GM23338 (cell line): Measurements from ENCODE around the gene RELCH. TPM values are rescaled to one million over a fixed set of nuclear protein-coding genes. Genes with fewer than 3 reads are reported as not detected.

Source experiments
- CREB1 ChIP-seq: fragments of 250-450 bp; sonication (Bioruptor Pico); IDR thresholded peaks from 2 replicates; pipeline ENCODE4 v1.5.0; 2020; ENCODE audit warnings: low read depth, mild to moderate bottlenecking, moderate library complexity
- EZH2phosphoT487 ChIP-seq: fragments of 200-600 bp; sonication (generic); IDR thresholded peaks from one replicate; pipeline ENCODE4 v1.8.1; 2018; ENCODE audit warnings: antibody characterized with exemption; ENCODE audit not compliant: unreplicated experiment
- NANOG ChIP-seq: IDR thresholded peaks from 2 replicates; pipeline ENCODE4 v1.6.1; 2016; ENCODE audit warnings: antibody characterized with exemption, borderline replicate concordance
- POLR2AphosphoS5 ChIP-seq: IDR thresholded peaks from 2 replicates; pipeline ENCODE4 v1.6.1; 2016; ENCODE audit warnings: antibody characterized with exemption, low read depth
- STAT1 ChIP-seq: IDR thresholded peaks from one replicate; pipeline ENCODE4 v1.6.1; 2016; ENCODE audit warnings: antibody characterized with exemption; ENCODE audit not compliant: unreplicated experiment
- ZNF114 ChIP-seq: fragments of 250-450 bp; sonication (Bioruptor Pico); IDR thresholded peaks from 2 replicates; pipeline ENCODE4 v1.5.0; 2020; ENCODE audit warnings: mild to moderate bottlenecking, moderate library complexity
- ZNF331 ChIP-seq: fragments of 250-450 bp; sonication (Bioruptor Pico); IDR thresholded peaks from 2 replicates; pipeline ENCODE4 v1.5.0; 2020; ENCODE audit warnings: low read depth, mild to moderate bottlenecking, moderate library complexity
- polyA plus RNA-seq: library from polyadenylated mRNA; unstranded; fragments of >200 nt; fragmentation: Nextera tagmentation; extraction: Ambion mirVana; gene quantifications from 2 replicates; pipeline ENCODE4 v1.2.1, GENCODE V29; 2016
- total RNA-seq: library from RNA; depleted of rRNA; stranded (reverse); fragments of >200 nt; shearing (Covaris generic); gene quantifications from 2 replicates; pipeline ENCODE4 v1.2.3, GENCODE V29; 2014
- TF ChIP-seq, protein P1 (sequence below): fragments of 250-450 bp; sonication (Bioruptor Pico); IDR thresholded peaks from 2 replicates; pipeline ENCODE4 v1.5.0; 2020; ENCODE audit warnings: mild to moderate bottlenecking, moderate library complexity
- TF ChIP-seq, protein P2 (sequence below): IDR thresholded peaks from one replicate; pipeline ENCODE4 v1.6.1; 2018; ENCODE audit warnings: antibody characterized with exemption; ENCODE audit not compliant: unreplicated experiment
- TF ChIP-seq, protein P3 (sequence below), 2 experiments: fragments of 200-600 bp in 1 of 2; sonication (generic) in 1 of 2; conservative IDR thresholded peaks; 2 replicates each; pipeline versions ENCODE4 v1.5.1 to v1.6.1; 2016 to 2017; ENCODE audit warnings: antibody characterized with exemption in 2 of 2, low read depth in 2 of 2, mild to moderate bottlenecking in 2 of 2, moderate library complexity in 1 of 2

RELCH gene
- total and polyA plus RNA-seq, 2 experiments from 2014 or later: 8.8 to 56.4 TPM

DNA sequence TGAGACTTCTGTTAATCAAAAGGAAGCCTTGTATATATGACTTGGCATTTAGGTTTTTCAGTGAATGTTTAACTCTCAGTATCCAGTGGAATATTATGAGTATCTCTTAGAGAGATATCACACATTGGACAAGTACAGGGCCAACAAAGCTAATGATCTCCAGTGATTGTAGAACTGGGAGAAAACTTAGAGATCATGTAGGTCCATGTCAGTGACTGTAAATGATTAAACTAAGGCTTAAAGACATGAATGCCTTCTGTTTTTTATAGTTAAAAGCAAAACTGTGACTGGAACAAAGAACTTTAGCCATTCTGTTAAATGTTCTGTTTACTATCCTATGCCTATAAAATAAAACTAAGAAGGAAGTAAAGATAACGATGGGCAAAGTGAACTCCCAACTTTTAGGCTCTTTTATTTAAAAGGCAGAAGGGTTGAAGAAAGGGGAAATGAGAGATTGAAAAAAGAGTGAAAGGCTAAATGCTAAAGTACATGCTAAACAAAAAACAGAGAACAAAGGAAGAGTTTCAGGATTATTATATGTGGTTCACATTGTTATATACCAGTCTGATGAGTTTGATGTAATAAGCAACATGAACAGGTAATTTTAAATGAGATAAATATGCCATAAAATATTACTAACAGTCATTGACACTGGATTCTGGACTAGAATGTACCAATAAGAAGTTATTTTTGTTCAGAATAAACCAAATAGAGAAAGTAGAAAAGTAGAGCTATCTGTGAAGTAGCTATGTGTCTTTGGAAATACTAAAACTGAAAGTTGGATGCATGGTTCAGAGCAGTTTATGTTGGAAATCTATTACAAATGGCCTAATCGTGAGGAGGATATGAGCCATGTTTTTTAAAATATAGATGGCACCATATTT lies 101.0 kb downstream of the RELCH start (continued):
- TF ChIP-seq, protein P1, sequence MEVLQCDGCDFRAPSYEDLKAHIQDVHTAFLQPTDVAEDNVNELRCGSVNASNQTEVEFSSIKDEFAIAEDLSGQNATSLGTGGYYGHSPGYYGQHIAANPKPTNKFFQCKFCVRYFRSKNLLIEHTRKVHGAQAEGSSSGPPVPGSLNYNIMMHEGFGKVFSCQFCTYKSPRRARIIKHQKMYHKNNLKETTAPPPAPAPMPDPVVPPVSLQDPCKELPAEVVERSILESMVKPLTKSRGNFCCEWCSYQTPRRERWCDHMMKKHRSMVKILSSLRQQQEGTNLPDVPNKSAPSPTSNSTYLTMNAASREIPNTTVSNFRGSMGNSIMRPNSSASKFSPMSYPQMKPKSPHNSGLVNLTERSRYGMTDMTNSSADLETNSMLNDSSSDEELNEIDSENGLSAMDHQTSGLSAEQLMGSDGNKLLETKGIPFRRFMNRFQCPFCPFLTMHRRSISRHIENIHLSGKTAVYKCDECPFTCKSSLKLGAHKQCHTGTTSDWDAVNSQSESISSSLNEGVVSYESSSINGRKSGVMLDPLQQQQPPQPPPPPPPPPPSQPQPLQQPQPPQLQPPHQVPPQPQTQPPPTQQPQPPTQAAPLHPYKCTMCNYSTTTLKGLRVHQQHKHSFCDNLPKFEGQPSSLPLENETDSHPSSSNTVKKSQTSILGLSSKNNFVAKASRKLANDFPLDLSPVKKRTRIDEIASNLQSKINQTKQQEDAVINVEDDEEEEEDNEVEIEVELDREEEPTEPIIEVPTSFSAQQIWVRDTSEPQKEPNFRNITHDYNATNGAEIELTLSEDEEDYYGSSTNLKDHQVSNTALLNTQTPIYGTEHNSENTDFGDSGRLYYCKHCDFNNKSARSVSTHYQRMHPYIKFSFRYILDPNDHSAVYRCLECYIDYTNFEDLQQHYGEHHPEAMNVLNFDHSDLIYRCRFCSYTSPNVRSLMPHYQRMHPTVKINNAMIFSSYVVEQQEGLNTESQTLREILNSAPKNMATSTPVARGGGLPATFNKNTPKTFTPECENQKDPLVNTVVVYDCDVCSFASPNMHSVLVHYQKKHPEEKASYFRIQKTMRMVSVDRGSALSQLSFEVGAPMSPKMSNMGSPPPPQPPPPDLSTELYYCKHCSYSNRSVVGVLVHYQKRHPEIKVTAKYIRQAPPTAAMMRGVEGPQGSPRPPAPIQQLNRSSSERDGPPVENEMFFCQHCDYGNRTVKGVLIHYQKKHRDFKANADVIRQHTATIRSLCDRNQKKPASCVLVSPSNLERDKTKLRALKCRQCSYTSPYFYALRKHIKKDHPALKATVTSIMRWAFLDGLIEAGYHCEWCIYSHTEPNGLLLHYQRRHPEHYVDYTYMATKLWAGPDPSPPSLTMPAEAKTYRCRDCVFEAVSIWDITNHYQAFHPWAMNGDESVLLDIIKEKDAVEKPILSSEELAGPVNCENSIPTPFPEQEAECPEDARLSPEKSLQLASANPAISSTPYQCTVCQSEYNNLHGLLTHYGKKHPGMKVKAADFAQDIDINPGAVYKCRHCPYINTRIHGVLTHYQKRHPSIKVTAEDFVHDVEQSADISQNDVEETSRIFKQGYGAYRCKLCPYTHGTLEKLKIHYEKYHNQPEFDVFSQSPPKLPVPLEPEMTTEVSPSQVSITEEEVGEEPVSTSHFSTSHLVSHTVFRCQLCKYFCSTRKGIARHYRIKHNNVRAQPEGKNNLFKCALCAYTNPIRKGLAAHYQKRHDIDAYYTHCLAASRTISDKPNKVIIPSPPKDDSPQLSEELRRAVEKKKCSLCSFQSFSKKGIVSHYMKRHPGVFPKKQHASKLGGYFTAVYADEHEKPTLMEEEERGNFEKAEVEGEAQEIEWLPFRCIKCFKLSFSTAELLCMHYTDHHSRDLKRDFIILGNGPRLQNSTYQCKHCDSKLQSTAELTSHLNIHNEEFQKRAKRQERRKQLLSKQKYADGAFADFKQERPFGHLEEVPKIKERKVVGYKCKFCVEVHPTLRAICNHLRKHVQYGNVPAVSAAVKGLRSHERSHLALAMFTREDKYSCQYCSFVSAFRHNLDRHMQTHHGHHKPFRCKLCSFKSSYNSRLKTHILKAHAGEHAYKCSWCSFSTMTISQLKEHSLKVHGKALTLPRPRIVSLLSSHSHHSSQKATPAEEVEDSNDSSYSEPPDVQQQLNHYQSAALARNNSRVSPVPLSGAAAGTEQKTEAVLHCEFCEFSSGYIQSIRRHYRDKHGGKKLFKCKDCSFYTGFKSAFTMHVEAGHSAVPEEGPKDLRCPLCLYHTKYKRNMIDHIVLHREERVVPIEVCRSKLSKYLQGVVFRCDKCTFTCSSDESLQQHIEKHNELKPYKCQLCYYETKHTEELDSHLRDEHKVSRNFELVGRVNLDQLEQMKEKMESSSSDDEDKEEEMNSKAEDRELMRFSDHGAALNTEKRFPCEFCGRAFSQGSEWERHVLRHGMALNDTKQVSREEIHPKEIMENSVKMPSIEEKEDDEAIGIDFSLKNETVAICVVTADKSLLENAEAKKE (CRISPR knock-in tag): no peak
- no peak for TF ChIP-seq POLR2AphosphoS5
- TF ChIP-seq, protein P2, sequence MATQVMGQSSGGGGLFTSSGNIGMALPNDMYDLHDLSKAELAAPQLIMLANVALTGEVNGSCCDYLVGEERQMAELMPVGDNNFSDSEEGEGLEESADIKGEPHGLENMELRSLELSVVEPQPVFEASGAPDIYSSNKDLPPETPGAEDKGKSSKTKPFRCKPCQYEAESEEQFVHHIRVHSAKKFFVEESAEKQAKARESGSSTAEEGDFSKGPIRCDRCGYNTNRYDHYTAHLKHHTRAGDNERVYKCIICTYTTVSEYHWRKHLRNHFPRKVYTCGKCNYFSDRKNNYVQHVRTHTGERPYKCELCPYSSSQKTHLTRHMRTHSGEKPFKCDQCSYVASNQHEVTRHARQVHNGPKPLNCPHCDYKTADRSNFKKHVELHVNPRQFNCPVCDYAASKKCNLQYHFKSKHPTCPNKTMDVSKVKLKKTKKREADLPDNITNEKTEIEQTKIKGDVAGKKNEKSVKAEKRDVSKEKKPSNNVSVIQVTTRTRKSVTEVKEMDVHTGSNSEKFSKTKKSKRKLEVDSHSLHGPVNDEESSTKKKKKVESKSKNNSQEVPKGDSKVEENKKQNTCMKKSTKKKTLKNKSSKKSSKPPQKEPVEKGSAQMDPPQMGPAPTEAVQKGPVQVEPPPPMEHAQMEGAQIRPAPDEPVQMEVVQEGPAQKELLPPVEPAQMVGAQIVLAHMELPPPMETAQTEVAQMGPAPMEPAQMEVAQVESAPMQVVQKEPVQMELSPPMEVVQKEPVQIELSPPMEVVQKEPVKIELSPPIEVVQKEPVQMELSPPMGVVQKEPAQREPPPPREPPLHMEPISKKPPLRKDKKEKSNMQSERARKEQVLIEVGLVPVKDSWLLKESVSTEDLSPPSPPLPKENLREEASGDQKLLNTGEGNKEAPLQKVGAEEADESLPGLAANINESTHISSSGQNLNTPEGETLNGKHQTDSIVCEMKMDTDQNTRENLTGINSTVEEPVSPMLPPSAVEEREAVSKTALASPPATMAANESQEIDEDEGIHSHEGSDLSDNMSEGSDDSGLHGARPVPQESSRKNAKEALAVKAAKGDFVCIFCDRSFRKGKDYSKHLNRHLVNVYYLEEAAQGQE: no peak
- TF ChIP-seq EZH2phosphoT487: no peak
- TF ChIP-seq, protein P3, sequence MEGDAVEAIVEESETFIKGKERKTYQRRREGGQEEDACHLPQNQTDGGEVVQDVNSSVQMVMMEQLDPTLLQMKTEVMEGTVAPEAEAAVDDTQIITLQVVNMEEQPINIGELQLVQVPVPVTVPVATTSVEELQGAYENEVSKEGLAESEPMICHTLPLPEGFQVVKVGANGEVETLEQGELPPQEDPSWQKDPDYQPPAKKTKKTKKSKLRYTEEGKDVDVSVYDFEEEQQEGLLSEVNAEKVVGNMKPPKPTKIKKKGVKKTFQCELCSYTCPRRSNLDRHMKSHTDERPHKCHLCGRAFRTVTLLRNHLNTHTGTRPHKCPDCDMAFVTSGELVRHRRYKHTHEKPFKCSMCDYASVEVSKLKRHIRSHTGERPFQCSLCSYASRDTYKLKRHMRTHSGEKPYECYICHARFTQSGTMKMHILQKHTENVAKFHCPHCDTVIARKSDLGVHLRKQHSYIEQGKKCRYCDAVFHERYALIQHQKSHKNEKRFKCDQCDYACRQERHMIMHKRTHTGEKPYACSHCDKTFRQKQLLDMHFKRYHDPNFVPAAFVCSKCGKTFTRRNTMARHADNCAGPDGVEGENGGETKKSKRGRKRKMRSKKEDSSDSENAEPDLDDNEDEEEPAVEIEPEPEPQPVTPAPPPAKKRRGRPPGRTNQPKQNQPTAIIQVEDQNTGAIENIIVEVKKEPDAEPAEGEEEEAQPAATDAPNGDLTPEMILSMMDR (conservative IDR thresholded peaks at IDR 0.05; ENCODE audit: low read depth in 2 of 2): no peak
- no peak for TF ChIP-seq ZNF114
- TF ChIP-seq CREB1: no peak
- no peak for TF ChIP-seq NANOG
- TF ChIP-seq ZNF331: no peak
- TF ChIP-seq STAT1: no peak
